GM19324 (cell line): ENCODE measurements around the gene CANX.
"Not testable (repeated sequence)": the region's sequence is repeated elsewhere in the genome, so short reads cannot be mapped to it uniquely, and the experiment has no call there.

Experiments
- ATAC-seq: cut with Tn5 transposase; IDR thresholded peaks from one replicate; pipeline ENCODE4 v1.9.1; 2021; ENCODE audit warnings: mild to moderate bottlenecking, moderate library complexity; ENCODE audit not compliant: unreplicated experiment, low FRiP score

CANX gene

GRCh38 chr5:179697993-179698934 lies 503 bp upstream of the CANX start:
- ATAC-seq: peak; percentile 94

DNA sequence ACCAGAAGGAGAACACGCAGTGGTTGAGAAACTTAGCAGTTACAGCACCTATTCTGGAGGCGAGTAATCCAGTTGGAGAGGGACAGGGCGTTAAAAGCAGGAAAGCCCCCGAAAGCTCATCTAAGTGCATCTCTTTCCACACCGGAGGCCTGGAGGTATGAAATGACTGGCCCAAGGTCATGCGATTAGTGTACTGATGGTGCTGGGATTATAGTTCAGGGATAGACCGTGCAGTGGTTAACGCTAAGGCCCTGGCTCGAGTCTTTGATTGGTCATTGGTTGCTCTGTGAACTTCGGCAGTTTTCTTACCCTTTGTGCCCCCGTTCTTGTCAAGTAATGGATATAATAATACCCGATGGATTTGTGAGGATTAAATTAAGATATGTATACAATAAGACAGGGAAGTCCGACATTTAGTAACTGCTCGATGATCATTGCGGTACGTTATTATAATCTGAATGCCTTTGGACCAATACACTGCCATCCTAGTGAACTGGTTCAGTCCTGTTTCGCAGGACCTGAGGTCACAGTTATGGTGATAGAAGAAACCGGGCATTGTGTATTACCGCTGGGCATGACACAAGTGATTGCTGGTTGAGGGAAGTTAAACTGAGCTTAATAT lies 960 bp downstream of the CANX start:
- ATAC-seq: no peak

DNA sequence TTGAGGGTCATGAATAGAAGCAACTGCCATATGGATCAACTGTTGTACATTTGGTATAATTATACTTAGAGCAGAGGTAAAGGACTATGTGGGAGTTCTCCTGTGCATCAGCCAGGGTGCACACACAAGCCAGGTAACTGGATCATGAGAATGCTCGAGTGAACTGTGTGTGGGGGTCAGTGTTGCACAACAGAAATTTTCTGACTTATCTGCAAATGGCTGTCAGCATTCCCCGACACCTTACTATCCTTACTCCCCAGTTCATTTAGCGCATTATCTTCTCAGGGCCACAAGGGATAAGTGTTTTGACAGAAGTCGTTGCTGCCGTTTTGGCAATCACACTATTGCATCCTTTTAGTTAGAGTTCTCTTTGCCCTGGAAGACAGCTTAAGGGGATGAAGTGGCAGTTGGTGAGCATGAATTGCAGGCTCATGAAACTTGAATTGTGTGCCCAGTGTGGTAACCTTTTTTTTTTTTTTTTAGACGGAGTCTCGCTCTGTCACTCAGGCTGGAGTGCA lies 1.7 kb downstream of the CANX start:
- no peak for ATAC-seq

- ATAC-seq: no peak
Measured at GRCh38 chr5:179716286-179716685, 17.5 kb downstream of the CANX start.

GRCh38 chr5:179720222-179720621 lies 21.5 kb downstream of the CANX start:
- ATAC-seq: no peak

DNA sequence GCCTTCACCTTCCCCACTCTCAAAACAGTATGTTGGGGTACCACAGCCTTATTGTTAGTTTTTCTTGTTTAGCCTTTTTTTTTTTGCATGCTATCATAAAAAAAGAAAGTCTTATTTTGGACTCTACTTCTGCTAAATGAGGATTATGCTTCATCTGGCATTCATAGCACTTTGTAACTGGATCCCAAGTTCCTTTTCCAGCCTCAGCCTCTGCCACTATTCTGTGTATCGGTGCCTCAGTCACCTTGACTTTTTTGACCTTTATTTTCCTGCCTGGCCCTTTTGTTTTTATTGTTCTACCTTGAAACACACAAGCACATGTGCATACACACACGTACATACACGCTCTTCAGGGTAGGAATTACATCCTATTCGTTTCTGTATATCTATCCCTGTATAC lies 25.4 kb downstream of the CANX start:
- ATAC-seq: no peak

DNA sequence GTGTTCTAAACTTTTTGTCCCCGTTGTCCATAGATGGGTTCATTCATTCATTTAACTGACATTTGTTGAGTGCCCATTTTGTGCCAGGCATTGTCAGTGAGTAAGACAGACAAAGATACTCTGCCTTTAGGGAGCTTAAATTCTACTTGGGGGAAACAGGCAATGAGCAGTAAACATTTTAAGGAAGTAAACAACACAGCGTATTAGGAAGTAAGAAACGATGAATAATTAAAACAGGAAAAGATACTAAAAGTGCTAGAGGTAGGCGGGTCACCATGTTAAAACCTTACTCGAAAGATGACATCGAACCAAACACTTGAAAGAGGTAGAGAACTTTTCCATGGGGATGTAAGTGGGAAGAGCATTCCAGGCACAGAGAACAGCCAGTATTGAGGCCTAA lies 28.3 kb downstream of the CANX start:
- no peak for ATAC-seq

DNA sequence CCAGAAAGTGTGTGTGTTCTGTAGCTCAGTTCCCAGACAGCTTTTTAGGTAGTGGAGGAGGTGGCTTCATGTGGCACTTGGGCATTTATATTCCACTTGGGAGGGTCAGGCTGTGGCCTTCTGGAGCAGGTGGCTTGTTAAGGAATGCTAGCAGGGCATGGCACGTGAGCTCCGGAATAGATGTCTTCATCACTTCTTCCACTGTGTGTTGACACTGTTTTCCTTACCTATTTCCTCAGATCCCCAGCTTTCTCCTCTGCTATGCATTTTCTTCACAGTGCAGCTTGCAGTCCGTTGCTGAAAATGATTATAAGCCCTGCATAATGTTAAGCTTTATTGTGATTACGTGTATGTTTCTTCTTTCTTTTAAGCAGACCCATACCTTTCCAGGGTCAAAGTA lies 30.5 kb downstream of the CANX start:
- ATAC-seq: no peak

- ATAC-seq: no peak
Measured at GRCh38 chr5:179729727-179730126, 31.0 kb downstream of the CANX start.

- ATAC-seq: no peak
Measured at GRCh38 chr5:179730356-179730755, 31.6 kb downstream of the CANX start.

DNA sequence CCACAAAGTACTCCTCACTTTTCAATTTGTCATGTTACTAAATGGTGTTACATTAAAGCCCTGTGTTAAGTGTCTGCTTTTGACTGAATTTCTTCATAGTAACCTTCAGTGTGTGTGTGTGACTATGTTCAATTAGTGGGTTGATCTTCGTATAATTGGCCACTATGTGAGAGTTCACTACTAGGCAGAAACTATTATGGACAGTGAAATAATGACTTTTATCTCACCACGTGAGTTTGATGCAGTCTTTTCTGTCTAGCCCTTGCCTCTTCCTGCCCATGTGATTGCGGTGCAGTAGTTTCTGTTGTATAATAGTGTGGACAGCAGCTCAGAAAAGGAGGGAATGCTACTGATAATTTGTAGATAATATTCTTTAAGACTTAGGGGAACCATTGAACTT lies 32.1 kb downstream of the CANX start:
- ATAC-seq: no peak

DNA sequence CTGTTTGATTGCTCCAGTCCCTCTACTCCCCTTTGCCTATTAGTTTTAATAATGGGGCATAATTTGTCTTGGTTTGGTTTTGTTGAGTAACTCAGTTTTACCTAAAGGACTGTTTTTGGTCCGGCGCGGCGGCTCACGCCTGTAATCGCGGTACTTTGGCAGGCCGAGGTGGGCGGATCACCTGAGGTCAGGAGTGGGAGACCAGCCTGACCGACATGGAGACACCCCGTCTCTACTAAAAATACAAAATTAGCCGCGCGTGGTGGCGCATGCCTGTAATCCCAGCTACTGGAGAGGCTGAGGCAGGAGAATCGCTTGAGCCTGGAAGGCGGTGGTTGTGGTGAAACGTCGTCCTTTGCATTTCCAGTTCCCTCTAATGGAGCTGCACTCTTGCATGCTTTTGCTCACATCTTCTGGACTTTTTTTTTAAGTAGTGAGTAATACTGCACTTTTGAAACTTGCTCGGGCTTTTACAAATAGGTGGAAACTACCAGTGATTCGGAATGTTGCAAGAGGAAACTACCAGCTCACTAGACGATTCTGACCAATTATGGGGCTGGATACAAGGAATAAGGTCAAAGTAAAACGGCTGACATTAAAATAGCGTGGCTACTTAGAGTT lies 33.1 kb downstream of the CANX start:
- ATAC-seq: peak; percentile 3

GRCh38 chr5:179732412-179732917 lies 33.7 kb downstream of the CANX start, which contains the start of gene MAML1:
Gene MAML1, plus strand, starts transcription at chr5:179732822. Its CDS starts 291 bp downstream, at chr5:179733113.
- peak; percentile 97 for ATAC-seq

DNA sequence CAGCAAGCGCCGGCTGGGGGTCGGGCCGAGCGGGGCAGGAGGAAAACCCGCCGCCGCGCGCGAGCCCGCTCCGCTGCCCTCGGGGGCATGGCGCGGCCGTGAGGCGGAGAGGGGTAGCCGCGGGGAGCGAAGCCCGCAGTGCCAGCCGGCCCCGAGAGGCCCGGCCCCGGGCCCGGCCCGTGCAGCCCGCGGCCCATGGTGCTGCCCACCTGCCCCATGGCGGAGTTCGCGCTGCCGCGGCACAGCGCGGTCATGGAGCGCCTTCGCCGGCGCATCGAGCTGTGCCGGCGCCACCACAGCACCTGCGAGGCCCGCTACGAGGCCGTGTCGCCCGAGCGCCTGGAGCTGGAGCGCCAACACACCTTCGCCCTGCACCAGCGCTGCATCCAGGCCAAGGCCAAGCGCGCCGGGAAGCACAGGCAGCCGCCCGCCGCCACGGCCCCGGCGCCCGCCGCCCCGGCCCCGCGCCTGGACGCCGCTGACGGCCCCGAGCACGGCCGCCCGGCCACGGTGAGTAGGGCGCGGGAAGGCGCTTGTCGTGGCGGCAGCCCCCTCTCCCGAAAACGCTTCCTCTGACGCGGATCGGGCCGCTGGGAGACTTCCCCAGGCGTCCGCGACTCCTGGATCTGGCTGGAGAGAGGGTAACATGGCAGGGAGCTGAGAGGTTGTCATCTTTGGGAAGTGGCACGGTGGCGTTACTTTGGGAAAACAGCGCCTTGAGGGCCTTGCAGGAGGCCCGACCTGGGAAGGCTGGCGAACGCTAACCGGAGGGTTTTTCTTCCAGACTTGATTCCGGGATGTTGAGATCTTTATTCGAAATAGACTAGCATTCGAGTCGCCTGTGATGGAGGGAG lies 34.4 kb downstream of the CANX start:
- peak; percentile 42 for ATAC-seq

DNA sequence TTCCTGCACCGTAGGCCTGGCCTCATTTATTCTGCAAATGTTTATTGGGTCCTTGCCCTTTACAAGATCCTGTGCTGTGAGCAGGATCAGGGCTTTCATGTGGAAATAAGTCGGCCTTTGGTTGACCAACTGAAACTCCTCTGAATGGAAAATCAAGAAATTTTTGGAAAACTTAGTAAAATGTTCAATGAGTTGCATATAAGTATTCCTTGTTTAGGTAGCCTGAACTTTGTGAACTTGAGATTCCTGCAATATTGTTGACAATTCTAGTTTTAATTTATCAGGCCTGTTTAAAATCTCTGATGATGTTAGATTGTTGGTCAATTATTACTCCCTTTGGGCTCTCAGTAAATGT lies 35.0 kb downstream of the CANX start:
- ATAC-seq: no peak

DNA sequence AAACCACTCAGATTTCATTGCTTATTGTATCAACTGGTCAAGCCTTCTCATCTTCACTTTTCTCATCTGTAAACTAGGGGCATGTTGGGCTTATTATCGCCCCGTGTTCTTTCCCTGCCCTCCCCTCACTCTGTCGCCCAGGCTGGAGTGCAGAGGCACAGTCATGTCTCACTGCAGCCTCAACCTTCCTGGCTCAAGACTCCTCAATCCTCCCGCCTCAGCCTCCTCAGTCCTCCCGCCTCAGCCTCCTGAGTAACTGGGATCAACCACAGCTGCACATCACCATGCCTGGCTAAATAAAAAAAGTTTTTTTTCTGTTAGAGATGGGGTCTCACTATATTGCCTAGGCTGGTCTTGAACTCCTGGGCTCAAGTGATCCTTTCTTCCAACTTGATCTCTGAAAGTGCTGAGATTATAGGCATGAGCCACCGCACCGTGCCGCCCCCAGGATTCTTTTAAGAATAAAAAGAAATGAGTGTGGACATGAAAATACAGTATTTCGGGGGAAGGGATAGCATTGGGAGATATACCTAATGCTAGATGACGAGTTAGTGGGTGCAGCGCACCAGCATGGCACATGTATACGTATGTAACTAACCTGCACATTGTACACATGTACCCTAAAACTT lies 35.9 kb downstream of the CANX start:
- no peak for ATAC-seq

DNA sequence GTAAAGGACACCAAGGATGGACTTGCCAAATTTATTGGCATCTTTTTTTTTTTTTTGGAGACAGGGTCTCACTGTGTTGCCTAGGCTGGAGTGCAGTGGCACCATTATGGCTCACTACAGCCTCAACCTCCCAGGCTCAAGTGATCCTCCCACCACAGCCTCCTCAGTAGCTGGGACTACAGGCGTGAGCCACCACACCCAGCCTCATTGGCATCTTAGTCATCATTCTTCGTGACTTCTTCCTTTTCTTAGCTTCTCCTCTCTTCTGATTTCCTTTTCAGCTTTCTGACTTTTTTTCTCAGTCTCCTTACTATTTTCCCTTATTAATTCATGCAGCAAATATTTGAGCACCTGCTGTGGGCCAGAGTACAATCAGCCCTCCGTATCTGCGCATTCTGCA lies 40.0 kb downstream of the CANX start:
- no peak for ATAC-seq

DNA sequence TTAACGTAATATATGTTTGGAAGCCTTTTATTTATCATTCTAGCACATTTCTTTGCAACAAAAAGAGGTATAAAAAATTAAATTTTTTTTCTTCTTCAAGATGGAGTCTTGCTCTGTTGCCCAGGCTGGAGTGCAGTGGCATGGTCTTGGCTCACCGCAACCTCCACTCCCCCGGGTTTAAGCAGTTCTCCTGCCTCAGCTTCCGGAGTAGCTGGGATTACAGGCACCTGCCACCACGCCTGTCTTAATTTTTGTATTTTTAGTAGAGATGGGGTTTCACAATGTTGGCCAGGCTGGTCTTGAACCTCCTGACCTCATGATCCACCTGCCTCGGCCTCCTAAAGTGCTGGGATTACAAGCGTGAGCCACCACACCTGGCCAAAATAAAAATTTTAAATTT lies 45.3 kb downstream of the CANX start:
- not testable (repeated sequence) for ATAC-seq

- no peak for ATAC-seq
Measured at GRCh38 chr5:179746872-179747271, 48.1 kb downstream of the CANX start.

DNA sequence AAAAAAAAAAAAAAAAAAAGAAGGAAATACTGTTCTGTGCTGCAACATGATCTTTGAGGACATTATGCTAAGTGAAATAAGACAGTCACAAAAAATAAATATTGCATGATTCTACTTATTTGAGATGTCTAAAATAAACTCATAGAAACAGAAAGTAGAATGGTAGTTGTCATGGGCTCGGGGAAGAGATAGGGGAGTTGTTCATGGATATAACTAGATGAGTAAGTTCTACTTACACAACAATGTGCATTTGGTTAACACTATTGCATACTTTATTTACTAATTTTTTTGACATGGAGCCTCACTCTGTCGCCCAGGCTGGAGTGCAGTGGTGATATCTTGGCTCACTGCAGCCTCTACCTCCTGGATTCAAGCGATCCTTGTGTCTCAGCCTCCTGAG lies 49.0 kb downstream of the CANX start:
- ATAC-seq: no peak
